ENCODE measurements around the gene ZBTB5. TPM values are rescaled to one million over a fixed set of nuclear protein-coding genes. Genes with fewer than 3 reads are reported as not detected.

ZBTB5 gene
- total RNA-seq (2021), result 13.2 to 16.7 TPM (median 13.6 TPM) in 3 replicates
- Bru-seq, nascent RNA, result percentile 91 among the genes with signal in this experiment
- long read RNA-seq, experiment 1, full-length matches to known transcripts, result 5 of 28 reads
- long read RNA-seq, experiment 1, partial matches to known transcripts, result 0 of 28 reads
- long read RNA-seq, experiment 1, other reads (novel, unspliced or antisense), result 23 of 28 reads
- long read RNA-seq, experiment 2, full-length matches to known transcripts, result 3 of 13 reads
- long read RNA-seq, experiment 2, partial matches to known transcripts, result 0 of 13 reads
- long read RNA-seq, experiment 2, other reads (novel, unspliced or antisense), result 10 of 13 reads
- long read RNA-seq, experiment 3, result 0 reads

DNA sequence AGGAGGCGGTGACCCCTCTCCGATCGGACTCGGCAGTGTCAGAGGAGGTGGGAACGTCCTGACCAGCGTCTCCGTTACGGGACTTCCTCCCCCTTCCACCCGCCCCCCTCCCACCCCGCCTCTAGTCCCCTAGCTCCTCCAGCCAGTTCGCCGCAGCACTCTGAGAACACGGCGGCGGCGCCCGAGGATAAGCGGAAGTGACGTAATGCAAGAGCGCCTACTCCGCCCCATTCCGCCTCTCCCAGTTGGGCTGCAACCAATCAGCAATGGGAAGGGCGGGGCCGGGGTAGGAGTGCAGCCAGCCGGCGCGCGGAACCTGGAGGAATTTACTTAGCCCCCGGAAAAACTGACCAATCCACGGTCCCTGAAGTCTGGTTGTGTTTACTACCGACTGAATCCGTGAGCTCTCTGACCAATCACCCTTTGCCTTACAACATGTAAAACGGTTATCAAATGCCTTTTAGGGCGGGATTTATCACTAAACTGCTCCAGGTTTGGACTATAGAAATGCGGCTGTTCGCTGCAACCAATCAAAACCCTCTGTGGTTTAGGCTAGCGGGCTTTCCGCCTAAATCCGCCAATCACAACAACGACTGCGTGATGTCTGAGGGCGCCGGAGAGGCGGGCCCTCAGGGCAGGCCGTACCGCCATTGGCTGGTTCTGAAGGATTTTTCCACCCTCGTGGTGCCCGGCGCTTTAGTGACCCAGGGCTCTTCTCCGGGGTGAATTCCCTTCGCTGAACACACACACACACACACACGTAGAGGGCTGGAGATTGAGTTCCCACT lies at the start of gene ZBTB5:
Gene ZBTB5 (minus strand): TSS at position 202 of the 788 bp plus-strand sequence. CDS start 22,899 bp downstream, outside the sequence.
- Mint-ChIP-seq H3K4me3 (peak within 1 kb of the TSS; percentile 98), H3K27ac (peak within 1 kb of the TSS; percentile 100), H3K36me3 (peaks cover 12% of the 10 kb centered on the region), H3K9me3 (no peaks in the 10 kb centered on the region), H3K27me3 (ENCODE audit: low read depth) (no peaks in the 10 kb centered on the region), H3K4me1 (peaks cover 31% of the 10 kb centered on the region)
- ATAC-seq (peak; percentile 79), DNase-seq (ENCODE audit: low spot score) (peak; percentile 99)
- POLR2A ChIA-PET, result interaction anchor here (0.8 to 1.9 kb wide), 3 partner anchors 8 to 20 kb away, joined by 3 to 7 read pairs (median 4); partner anchors contain the start of gene POLR1E
- CTCF ChIA-PET, result interaction anchor here (0.6 to 2.2 kb wide), 5 partner anchors 15 to 936 kb away, joined by 3 to 16 read pairs (median 3); partner anchors contain the start of gene POLR1E
- TF ChIP-seq, protein P1, sequence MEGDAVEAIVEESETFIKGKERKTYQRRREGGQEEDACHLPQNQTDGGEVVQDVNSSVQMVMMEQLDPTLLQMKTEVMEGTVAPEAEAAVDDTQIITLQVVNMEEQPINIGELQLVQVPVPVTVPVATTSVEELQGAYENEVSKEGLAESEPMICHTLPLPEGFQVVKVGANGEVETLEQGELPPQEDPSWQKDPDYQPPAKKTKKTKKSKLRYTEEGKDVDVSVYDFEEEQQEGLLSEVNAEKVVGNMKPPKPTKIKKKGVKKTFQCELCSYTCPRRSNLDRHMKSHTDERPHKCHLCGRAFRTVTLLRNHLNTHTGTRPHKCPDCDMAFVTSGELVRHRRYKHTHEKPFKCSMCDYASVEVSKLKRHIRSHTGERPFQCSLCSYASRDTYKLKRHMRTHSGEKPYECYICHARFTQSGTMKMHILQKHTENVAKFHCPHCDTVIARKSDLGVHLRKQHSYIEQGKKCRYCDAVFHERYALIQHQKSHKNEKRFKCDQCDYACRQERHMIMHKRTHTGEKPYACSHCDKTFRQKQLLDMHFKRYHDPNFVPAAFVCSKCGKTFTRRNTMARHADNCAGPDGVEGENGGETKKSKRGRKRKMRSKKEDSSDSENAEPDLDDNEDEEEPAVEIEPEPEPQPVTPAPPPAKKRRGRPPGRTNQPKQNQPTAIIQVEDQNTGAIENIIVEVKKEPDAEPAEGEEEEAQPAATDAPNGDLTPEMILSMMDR (IDR thresholded peaks at IDR 0.05), result no peak
- TF ChIP-seq SMAD3 (CRISPR knock-in tag; IDR thresholded peaks at IDR 0.05; ENCODE audit: borderline replicate concordance) (0 out of 2 replicates have a peak, but pooled peaks have one; percentile 14), PRRX2 (CRISPR knock-in tag; IDR thresholded peaks at IDR 0.05) (no peak), NR2C2 (CRISPR knock-in tag; IDR thresholded peaks at IDR 0.05) (no peak), MYBL2 (CRISPR knock-in tag; IDR thresholded peaks at IDR 0.05) (peak; percentile 30; the same call in 1 of the 2 replicates), ATF1 (CRISPR knock-in tag; IDR thresholded peaks at IDR 0.05) (no peak), MAX (CRISPR knock-in tag; IDR thresholded peaks at IDR 0.05) (0 out of 2 replicates have a peak, but pooled peaks have one; percentile 40), NFYB (CRISPR knock-in tag; conservative IDR thresholded peaks at IDR 0.05; ENCODE audit: low read depth) (peak; percentile 86), SP1 (CRISPR knock-in tag; conservative IDR thresholded peaks at IDR 0.05) (peak; percentile 96), FOXK1 (CRISPR knock-in tag; IDR thresholded peaks at IDR 0.05) (peak; percentile 54; the same call in 1 of the 2 replicates), CREM (CRISPR knock-in tag; IDR thresholded peaks at IDR 0.05) (peak; percentile 82; the same call in 1 of the 2 replicates)
- TF ChIP-seq, protein P2, sequence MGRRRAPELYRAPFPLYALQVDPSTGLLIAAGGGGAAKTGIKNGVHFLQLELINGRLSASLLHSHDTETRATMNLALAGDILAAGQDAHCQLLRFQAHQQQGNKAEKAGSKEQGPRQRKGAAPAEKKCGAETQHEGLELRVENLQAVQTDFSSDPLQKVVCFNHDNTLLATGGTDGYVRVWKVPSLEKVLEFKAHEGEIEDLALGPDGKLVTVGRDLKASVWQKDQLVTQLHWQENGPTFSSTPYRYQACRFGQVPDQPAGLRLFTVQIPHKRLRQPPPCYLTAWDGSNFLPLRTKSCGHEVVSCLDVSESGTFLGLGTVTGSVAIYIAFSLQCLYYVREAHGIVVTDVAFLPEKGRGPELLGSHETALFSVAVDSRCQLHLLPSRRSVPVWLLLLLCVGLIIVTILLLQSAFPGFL (CRISPR knock-in tag; IDR thresholded peaks at IDR 0.05; ENCODE audit: borderline replicate concordance), result no peak
- TF ChIP-seq, protein P3, sequence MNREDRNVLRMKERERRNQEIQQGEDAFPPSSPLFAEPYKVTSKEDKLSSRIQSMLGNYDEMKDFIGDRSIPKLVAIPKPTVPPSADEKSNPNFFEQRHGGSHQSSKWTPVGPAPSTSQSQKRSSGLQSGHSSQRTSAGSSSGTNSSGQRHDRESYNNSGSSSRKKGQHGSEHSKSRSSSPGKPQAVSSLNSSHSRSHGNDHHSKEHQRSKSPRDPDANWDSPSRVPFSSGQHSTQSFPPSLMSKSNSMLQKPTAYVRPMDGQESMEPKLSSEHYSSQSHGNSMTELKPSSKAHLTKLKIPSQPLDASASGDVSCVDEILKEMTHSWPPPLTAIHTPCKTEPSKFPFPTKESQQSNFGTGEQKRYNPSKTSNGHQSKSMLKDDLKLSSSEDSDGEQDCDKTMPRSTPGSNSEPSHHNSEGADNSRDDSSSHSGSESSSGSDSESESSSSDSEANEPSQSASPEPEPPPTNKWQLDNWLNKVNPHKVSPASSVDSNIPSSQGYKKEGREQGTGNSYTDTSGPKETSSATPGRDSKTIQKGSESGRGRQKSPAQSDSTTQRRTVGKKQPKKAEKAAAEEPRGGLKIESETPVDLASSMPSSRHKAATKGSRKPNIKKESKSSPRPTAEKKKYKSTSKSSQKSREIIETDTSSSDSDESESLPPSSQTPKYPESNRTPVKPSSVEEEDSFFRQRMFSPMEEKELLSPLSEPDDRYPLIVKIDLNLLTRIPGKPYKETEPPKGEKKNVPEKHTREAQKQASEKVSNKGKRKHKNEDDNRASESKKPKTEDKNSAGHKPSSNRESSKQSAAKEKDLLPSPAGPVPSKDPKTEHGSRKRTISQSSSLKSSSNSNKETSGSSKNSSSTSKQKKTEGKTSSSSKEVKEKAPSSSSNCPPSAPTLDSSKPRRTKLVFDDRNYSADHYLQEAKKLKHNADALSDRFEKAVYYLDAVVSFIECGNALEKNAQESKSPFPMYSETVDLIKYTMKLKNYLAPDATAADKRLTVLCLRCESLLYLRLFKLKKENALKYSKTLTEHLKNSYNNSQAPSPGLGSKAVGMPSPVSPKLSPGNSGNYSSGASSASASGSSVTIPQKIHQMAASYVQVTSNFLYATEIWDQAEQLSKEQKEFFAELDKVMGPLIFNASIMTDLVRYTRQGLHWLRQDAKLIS (CRISPR knock-in tag; IDR thresholded peaks at IDR 0.05; ENCODE audit: borderline replicate concordance), result no peak

DNA sequence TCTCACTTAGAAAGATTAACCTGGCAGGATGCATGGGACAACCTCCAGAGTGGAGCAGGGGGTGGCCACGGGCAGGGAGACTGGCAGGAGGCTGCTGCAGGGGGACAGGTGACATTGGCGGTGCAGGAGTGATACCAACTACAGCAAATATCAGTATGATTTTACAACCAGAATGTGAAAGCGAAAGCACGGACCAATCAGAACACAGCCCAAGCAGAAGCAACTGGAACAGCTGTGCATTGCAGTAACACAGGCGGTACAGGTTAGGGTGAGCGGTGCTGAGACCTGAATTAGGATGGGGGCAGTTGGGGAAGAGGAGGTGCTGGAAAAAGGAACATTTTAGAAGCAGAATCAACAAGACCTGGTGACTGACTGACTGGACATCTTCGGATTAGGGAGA lies 49.7 kb upstream of the ZBTB5 start:
- Mint-ChIP-seq H3K4me1 (peaks cover 9% of the 10 kb centered on the region; the same call in 1 of the 2 replicates), H3K27ac (peak overlapping the region; percentile 7; the same call in 1 of the 2 replicates), H3K36me3 (peaks cover 9% of the 10 kb centered on the region), H3K9me3 (no peaks in the 10 kb centered on the region), H3K27me3 (ENCODE audit: low read depth) (no peaks in the 10 kb centered on the region; the same call in 1 of the 2 replicates), H3K4me3 (no peak overlapping the region)
- ChIA-PET POLR2A (no interaction called here), CTCF (no interaction called here)
- DNase-seq (ENCODE audit: low spot score) (no peak), ATAC-seq (no peak)
- no peak for TF ChIP-seq PRRX2 (CRISPR knock-in tag; IDR thresholded peaks at IDR 0.05)
- TF ChIP-seq RORB (CRISPR knock-in tag; IDR thresholded peaks at IDR 0.05), result no peak
- TF ChIP-seq SP1 (CRISPR knock-in tag; conservative IDR thresholded peaks at IDR 0.05), result no peak
- no peak for TF ChIP-seq MLX (CRISPR knock-in tag; IDR thresholded peaks at IDR 0.05)
- TF ChIP-seq, protein P4, sequence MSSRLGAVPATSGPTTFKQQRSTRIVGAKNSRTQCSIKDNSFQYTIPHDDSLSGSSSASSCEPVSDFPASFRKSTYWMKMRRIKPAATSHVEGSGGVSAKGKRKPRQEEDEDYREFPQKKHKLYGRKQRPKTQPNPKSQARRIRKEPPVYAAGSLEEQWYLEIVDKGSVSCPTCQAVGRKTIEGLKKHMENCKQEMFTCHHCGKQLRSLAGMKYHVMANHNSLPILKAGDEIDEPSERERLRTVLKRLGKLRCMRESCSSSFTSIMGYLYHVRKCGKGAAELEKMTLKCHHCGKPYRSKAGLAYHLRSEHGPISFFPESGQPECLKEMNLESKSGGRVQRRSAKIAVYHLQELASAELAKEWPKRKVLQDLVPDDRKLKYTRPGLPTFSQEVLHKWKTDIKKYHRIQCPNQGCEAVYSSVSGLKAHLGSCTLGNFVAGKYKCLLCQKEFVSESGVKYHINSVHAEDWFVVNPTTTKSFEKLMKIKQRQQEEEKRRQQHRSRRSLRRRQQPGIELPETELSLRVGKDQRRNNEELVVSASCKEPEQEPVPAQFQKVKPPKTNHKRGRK (CRISPR knock-in tag; IDR thresholded peaks at IDR 0.05; ENCODE audit: borderline replicate concordance), result no peak
- TF ChIP-seq, protein P5, sequence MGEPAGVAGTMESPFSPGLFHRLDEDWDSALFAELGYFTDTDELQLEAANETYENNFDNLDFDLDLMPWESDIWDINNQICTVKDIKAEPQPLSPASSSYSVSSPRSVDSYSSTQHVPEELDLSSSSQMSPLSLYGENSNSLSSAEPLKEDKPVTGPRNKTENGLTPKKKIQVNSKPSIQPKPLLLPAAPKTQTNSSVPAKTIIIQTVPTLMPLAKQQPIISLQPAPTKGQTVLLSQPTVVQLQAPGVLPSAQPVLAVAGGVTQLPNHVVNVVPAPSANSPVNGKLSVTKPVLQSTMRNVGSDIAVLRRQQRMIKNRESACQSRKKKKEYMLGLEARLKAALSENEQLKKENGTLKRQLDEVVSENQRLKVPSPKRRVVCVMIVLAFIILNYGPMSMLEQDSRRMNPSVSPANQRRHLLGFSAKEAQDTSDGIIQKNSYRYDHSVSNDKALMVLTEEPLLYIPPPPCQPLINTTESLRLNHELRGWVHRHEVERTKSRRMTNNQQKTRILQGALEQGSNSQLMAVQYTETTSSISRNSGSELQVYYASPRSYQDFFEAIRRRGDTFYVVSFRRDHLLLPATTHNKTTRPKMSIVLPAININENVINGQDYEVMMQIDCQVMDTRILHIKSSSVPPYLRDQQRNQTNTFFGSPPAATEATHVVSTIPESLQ (CRISPR knock-in tag; IDR thresholded peaks at IDR 0.05), result no peak
- TF ChIP-seq, protein P6, sequence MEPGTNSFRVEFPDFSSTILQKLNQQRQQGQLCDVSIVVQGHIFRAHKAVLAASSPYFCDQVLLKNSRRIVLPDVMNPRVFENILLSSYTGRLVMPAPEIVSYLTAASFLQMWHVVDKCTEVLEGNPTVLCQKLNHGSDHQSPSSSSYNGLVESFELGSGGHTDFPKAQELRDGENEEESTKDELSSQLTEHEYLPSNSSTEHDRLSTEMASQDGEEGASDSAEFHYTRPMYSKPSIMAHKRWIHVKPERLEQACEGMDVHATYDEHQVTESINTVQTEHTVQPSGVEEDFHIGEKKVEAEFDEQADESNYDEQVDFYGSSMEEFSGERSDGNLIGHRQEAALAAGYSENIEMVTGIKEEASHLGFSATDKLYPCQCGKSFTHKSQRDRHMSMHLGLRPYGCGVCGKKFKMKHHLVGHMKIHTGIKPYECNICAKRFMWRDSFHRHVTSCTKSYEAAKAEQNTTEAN (CRISPR knock-in tag; IDR thresholded peaks at IDR 0.05), result no peak
